KMS-11 (cell line): ENCODE data around the gene OR1N1.

ENCODE experiments used
- H2AFZ ChIP-seq: fragments of 200-600 bp; sonication (generic); 2 replicates; pipeline ENCODE4 v1.6.1; 2016; ENCODE audit warnings: antibody characterized with exemption, mixed run types, low read depth
- H3K27ac ChIP-seq: fragments of 200-600 bp; sonication (generic); 2 replicates; pipeline ENCODE4 v1.6.1; 2016; ENCODE audit warnings: mild to moderate bottlenecking, mixed run types
- H3K27me3 ChIP-seq: fragments of 200-600 bp; sonication (generic); 2 replicates; pipeline ENCODE4 v1.6.1; 2017; ENCODE audit warnings: mild to moderate bottlenecking, low read depth, mixed run types, moderate library complexity; ENCODE audit not compliant: insufficient read depth
- H3K36me3 ChIP-seq: fragments of 200-600 bp; sonication (generic); 2 replicates; pipeline ENCODE4 v1.6.1; 2017; ENCODE audit warnings: mild to moderate bottlenecking, mixed run types; ENCODE audit not compliant: insufficient read depth
- H3K4me1 ChIP-seq: fragments of 200-600 bp; sonication (generic); 2 replicates; pipeline ENCODE4 v1.6.1; 2016; ENCODE audit warnings: mild to moderate bottlenecking, low read depth, mixed run types; ENCODE audit not compliant: poor library complexity, severe bottlenecking
- H3K4me2 ChIP-seq: fragments of 200-600 bp; sonication (generic); 2 replicates; pipeline ENCODE4 v1.7.0; 2016; ENCODE audit warnings: mild to moderate bottlenecking, mixed run types
- H3K4me3 ChIP-seq: fragments of 200-600 bp; sonication (generic); IDR thresholded peaks from 2 replicates; pipeline ENCODE4 v1.6.1; 2017; ENCODE audit warnings: low read depth, low read length, mixed read lengths; ENCODE audit not compliant: insufficient read depth
- H3K79me2 ChIP-seq: fragments of 200-600 bp; sonication (generic); 2 replicates; pipeline ENCODE4 v1.6.1; 2016; ENCODE audit warnings: low read depth, mixed run types; ENCODE audit not compliant: insufficient read depth
- H3K9ac ChIP-seq: fragments of 200-600 bp; sonication (generic); 2 replicates; pipeline ENCODE4 v1.6.1; 2016; ENCODE audit warnings: mild to moderate bottlenecking, mixed run types
- H4K20me1 ChIP-seq: fragments of 200-600 bp; sonication (generic); 2 replicates; pipeline ENCODE4 v1.6.1; 2016; ENCODE audit warnings: mild to moderate bottlenecking, mixed run types; ENCODE audit not compliant: insufficient read depth
- CTCF ChIP-seq: fragments of 200-600 bp; sonication (generic); conservative IDR thresholded peaks from 2 replicates; pipeline ENCODE4 v1.6.1; 2017; ENCODE audit warnings: low read depth, mild to moderate bottlenecking, antibody characterized with exemption, low read length, moderate library complexity, mixed read lengths

The OR1N1 gene

DNA sequence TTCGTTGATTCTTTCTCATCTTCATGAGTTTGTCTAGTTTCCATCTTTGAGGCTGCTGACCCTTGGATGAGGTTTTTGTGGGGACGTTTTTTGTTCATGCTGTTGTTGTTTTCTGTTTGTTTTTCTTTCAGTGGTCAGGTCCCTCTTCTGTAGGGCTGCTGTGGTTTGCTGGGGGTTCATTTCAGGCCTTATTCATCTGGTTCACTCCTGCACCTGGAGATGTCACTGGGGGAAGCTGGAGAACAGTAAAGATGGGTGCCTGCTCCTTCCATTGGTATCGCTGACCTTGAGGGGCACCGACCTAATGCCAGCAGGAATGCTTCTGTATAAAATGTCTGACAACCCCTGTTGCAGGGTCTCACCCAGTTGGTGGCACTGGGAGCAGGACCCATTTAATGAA lies 34.4 kb upstream of the OR1N1 start:
- TF ChIP-seq CTCF: no peak
- Histone ChIP-seq H3K4me2 (no peak overlapping the region), H3K36me3 (no peaks in the 10 kb centered on the region), H4K20me1 (no peaks in the 10 kb centered on the region), H3K9ac (no peak overlapping the region), H2AFZ (no peak overlapping the region), H3K27me3 (no peaks in the 10 kb centered on the region), H3K27ac (no peak overlapping the region), H3K4me3 (no peak overlapping the region), H3K79me2 (no peaks in the 10 kb centered on the region), H3K4me1 (no peaks in the 10 kb centered on the region)

GRCh38 chr9:122552812-122553211 lies 25.7 kb upstream of the OR1N1 start, which contains the start of gene OR1N2:
Gene OR1N2, plus strand, starts transcription at chr9:122553112. Its CDS starts 100 bp downstream, at chr9:122553212.
- H3K27me3 ChIP-seq: no peaks in the 10 kb centered on the region
- no peak within 1 kb of the TSS for H2AFZ ChIP-seq
- H3K79me2 ChIP-seq: no peaks in the 10 kb centered on the region
- no peaks in the 10 kb centered on the region for H3K36me3 ChIP-seq
- TF ChIP-seq CTCF: no peak
- no peaks in the 10 kb centered on the region for H4K20me1 ChIP-seq
- no peaks in the 10 kb centered on the region for H3K4me1 ChIP-seq
- no peak within 1 kb of the TSS for H3K9ac ChIP-seq
- no peak within 1 kb of the TSS for H3K4me3 ChIP-seq
- H3K4me2 ChIP-seq: no peak within 1 kb of the TSS
- no peak within 1 kb of the TSS for H3K27ac ChIP-seq

DNA sequence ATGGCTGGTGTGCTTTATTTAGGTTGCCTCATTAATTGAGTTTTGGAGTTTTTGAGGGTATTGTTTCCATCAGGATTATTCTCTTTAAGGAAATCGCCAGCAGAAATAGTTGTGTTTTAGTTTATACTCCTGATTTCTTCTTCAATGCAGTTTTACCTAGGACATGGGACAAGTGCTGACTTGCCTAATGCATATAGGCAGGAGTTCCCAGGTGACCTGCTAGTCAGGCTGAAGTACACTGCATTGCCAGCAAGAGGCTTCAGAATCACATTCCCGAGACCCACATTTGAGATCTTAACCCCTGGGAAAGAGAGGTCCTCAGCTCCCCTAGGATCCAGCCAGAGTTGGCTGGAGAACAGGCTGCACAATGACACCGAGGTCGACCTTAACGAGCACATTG lies 24.3 kb upstream of the OR1N1 start:
- Histone ChIP-seq H3K79me2 (no peaks in the 10 kb centered on the region), H3K9ac (no peak overlapping the region), H3K27me3 (no peaks in the 10 kb centered on the region), H3K4me1 (no peaks in the 10 kb centered on the region), H2AFZ (no peak overlapping the region), H3K4me3 (no peak overlapping the region), H3K36me3 (no peaks in the 10 kb centered on the region), H4K20me1 (no peaks in the 10 kb centered on the region), H3K4me2 (no peak overlapping the region), H3K27ac (no peak overlapping the region)
- TF ChIP-seq CTCF: no peak

DNA sequence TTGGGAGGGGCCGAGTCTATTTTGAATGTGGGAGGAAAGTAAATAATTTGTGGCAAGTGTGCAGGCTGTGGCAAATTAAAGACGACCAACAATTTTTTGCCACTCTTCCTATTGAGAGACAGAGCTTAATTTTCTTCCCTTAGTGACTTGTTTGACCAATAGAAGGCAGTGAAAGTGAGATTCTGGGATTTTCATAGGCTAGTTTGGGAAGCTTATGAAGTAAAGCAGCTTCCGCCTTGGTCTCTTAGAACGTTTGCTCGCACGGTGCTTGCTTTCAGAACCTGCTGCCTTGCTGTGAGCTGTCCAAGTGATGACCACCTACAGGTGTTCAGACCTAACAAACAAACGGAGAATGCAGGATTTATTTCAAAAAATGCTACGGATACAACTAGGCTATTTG lies 19.1 kb upstream of the OR1N1 start:
- no peaks in the 10 kb centered on the region for H3K79me2 ChIP-seq
- no peak overlapping the region for H3K4me2 ChIP-seq
- no peaks in the 10 kb centered on the region for H3K27me3 ChIP-seq
- H4K20me1 ChIP-seq: no peaks in the 10 kb centered on the region
- no peak overlapping the region for H2AFZ ChIP-seq
- TF ChIP-seq CTCF: no peak
- no peaks in the 10 kb centered on the region for H3K4me1 ChIP-seq
- H3K9ac ChIP-seq: no peak overlapping the region
- H3K4me3 ChIP-seq: no peak overlapping the region
- H3K27ac ChIP-seq: no peak overlapping the region
- no peaks in the 10 kb centered on the region for H3K36me3 ChIP-seq
